NB4 (cell line): ENCODE measurements around the gene POC1A.

ENCODE experiments used
- CTCF ChIP-seq: IDR thresholded peaks from one replicate; pipeline ENCODE4 v1.5.1; 2012; ENCODE audit warnings: low read depth, low read length
- MYC ChIP-seq: IDR thresholded peaks from 2 replicates; pipeline ENCODE4 v1.6.1; 2011; ENCODE audit warnings: low read depth, low read length
- POLR2A ChIP-seq: IDR thresholded peaks from 2 replicates; pipeline ENCODE4 v1.6.1; 2011; ENCODE audit warnings: mild to moderate bottlenecking; ENCODE audit not compliant: insufficient read length; ENCODE audit errors: extremely low read depth

- TF ChIP-seq POLR2A (no peak), CTCF (peak; percentile 37), MYC (0 out of 2 replicates have a peak, but pooled peaks have one; percentile 2)
These were observed 101.4 kb downstream of the POC1A start for GRCh38 chr3:52052831-52053306.
